A673 (cell line): ENCODE data around the gene DNAJC6. TPM values are rescaled to one million over a fixed set of nuclear protein-coding genes. Genes with fewer than 3 reads are reported as not detected.

Experiments
- BruUV-seq: library from RNA; stranded (reverse); fragments of 400-500 nt; replicated peaks from 2 replicates; lab custom pipeline; 2021; lab: Mats Ljungman, UMichigan
- CTCF ChIA-PET: fragments of 300-600 bp; sonication (Branson Sonifier 250); formaldehyde crosslinking; loops from one replicate; lab custom pipeline; 2022; ENCODE audit warnings: antibody characterized with exemption; lab: Charles Lee
- POLR2A ChIA-PET: fragments of 300-600 bp; sonication (Branson Sonifier 250); formaldehyde crosslinking; loops from one replicate; lab custom pipeline; 2022; ENCODE audit warnings: antibody characterized with exemption; ENCODE audit not compliant: low non-redundant PET; lab: Charles Lee
- DNase-seq: peaks from one replicate; pipeline ENCODE4 v3.0.0-alpha.2; 2015; ENCODE audit warnings: low spot score
- H3K27ac ChIP-seq: fragments of 200-600 bp; sonication (generic); 2 replicates; pipeline ENCODE4 v1.5.1; 2016; ENCODE audit warnings: mixed run types, low read depth, mild to moderate bottlenecking, mixed read lengths, antibody characterized with exemption, low read length; ENCODE audit not compliant: poor library complexity, severe bottlenecking
- H3K27me3 ChIP-seq: fragments of 200-600 bp; sonication (generic); replicated peaks from 2 replicates; pipeline ENCODE4 v1.6.1; 2017; ENCODE audit warnings: mixed run types, low read depth, mild to moderate bottlenecking, mixed read lengths, antibody characterized with exemption, low read length; ENCODE audit not compliant: insufficient read depth, poor library complexity
- H3K36me3 ChIP-seq: fragments of 200-600 bp; sonication (generic); 2 replicates; pipeline ENCODE4 v1.6.1; 2016; ENCODE audit warnings: mixed run types, mild to moderate bottlenecking, mixed read lengths, antibody characterized with exemption, low read length; ENCODE audit not compliant: insufficient read depth, poor library complexity, severe bottlenecking
- H3K4me1 ChIP-seq: fragments of 200-600 bp; sonication (generic); 2 replicates; pipeline ENCODE4 v1.6.1; 2017; ENCODE audit warnings: mixed run types, mild to moderate bottlenecking, mixed read lengths, antibody characterized with exemption, low read length; ENCODE audit not compliant: insufficient read depth, poor library complexity, severe bottlenecking
- H3K4me3 ChIP-seq: fragments of 200-600 bp; sonication (generic); 2 replicates; pipeline ENCODE4 v1.5.1; 2016; ENCODE audit warnings: low read depth, mixed run types, mild to moderate bottlenecking, mixed read lengths, low read length; ENCODE audit not compliant: poor library complexity, severe bottlenecking
- H3K9me3 ChIP-seq: fragments of 200-600 bp; sonication (generic); 2 replicates; pipeline ENCODE4 v1.6.1; 2016; ENCODE audit warnings: mixed run types, low read depth, mild to moderate bottlenecking, mixed read lengths, antibody characterized with exemption, low read length; ENCODE audit not compliant: poor library complexity, severe bottlenecking
- EZH2 ChIP-seq: fragments of 200-600 bp; sonication (generic); IDR thresholded peaks from 2 replicates; pipeline ENCODE4 v1.6.1; 2017; ENCODE audit warnings: borderline replicate concordance, low read depth, mild to moderate bottlenecking, mixed read lengths, antibody characterized with exemption, low read length; ENCODE audit not compliant: poor library complexity, severe bottlenecking
- intact Hi-C: fragments of 100-400 bp; cut with micrococcal nuclease; formaldehyde crosslinking; loops from one replicate; pipeline ENCODE4 v1.10.0; 2022; ENCODE audit not compliant: unreplicated experiment
- total RNA-seq: library from RNA; stranded (reverse); gene quantifications from 2 replicates; pipeline ENCODE4 v1.2.3, GENCODE V29; 2021
- TF ChIP-seq, protein P1 (sequence below): fragments of 300-800, 200-600 bp; sonication (generic); conservative IDR thresholded peaks from 2 replicates; pipeline ENCODE4 v1.5.1; 2017; ENCODE audit warnings: low read depth, mild to moderate bottlenecking, antibody characterized with exemption, low read length, moderate library complexity, mixed read lengths

DNAJC6 gene
- total RNA-seq, 1 experiment from 2014 or later, result 1.1 TPM

DNA sequence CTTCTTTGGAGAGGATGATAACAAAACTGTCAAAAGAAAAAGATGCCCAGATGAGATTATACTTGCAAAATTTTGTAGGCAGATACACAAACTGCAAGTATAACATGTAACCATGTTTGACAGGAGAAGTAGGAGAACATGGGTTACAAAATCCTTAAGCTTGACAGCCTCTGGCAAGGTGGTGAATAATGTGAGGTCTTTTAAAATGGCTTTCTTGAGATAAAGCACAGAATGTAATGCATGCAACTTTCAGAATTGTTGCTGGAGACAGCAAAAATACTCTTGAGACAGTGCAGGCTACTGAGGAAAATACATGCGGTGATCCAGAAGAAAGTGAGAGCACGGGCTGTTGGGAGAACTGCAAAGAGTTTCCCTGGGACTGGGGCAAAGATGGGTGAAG, 24.7 kb downstream of the DNAJC6 start:
- CTCF ChIA-PET, result no interaction called here
- POLR2A ChIA-PET, result no interaction called here
- no TSS peak for BruUV-seq

DNA sequence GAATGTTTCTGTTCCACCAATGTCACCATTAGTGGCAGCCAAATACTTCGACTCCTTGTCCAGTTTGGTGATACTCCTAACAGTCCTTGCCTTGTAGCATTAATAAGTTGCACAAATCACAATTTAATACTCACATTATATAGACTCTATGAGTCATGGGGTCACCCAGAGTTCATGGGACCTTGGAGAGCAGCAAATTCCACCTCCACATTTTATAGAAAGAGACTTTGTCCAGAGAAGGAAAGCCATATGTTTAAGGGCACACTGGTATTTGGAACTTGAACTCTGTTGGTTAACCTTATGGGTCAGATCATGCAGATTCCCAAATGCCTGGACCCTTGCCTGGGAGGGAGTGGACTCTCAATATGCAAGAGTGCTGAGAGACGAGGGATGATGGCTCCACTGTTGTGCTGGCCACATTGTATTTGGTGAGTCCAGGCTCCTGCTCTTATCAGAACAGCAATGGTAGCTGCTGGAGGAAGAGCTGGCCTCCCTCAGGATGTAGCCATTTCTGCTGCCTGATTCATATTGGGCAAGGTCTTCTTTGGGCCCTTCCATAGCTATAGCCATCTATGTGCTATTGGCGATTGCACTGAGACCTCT, 30.6 kb downstream of the DNAJC6 start:
- no peaks in the 10 kb centered on the region for H3K36me3 ChIP-seq
- ChIA-PET POLR2A (no interaction called here), CTCF (no interaction called here)
- H3K27me3 ChIP-seq, result no peaks in the 10 kb centered on the region
- no peaks in the 10 kb centered on the region for H3K9me3 ChIP-seq
- no peak overlapping the region for H3K27ac ChIP-seq
- intact Hi-C loops, result no loop called here
- no TSS peak for BruUV-seq
- TF ChIP-seq EZH2, result no peak
- TF ChIP-seq, protein P1, sequence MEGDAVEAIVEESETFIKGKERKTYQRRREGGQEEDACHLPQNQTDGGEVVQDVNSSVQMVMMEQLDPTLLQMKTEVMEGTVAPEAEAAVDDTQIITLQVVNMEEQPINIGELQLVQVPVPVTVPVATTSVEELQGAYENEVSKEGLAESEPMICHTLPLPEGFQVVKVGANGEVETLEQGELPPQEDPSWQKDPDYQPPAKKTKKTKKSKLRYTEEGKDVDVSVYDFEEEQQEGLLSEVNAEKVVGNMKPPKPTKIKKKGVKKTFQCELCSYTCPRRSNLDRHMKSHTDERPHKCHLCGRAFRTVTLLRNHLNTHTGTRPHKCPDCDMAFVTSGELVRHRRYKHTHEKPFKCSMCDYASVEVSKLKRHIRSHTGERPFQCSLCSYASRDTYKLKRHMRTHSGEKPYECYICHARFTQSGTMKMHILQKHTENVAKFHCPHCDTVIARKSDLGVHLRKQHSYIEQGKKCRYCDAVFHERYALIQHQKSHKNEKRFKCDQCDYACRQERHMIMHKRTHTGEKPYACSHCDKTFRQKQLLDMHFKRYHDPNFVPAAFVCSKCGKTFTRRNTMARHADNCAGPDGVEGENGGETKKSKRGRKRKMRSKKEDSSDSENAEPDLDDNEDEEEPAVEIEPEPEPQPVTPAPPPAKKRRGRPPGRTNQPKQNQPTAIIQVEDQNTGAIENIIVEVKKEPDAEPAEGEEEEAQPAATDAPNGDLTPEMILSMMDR, result no peak
- DNase-seq, result no peak
- H3K4me3 ChIP-seq, result no peak overlapping the region
- H3K4me1 ChIP-seq, result no peaks in the 10 kb centered on the region

More for the DNA sequence above, 24.7 kb downstream of the DNAJC6 start:
- no peaks in the 10 kb centered on the region for H3K9me3 ChIP-seq
- no peak for TF ChIP-seq EZH2
- TF ChIP-seq, protein P1, result no peak
- H3K4me3 ChIP-seq, result no peak overlapping the region
- no peak overlapping the region for H3K27ac ChIP-seq
- no peaks in the 10 kb centered on the region for H3K36me3 ChIP-seq
- DNase-seq, result no peak
- intact Hi-C loops, result no loop called here
- H3K4me1 ChIP-seq, result no peaks in the 10 kb centered on the region
- peaks cover 13% of the 10 kb centered on the region for H3K27me3 ChIP-seq

DNA sequence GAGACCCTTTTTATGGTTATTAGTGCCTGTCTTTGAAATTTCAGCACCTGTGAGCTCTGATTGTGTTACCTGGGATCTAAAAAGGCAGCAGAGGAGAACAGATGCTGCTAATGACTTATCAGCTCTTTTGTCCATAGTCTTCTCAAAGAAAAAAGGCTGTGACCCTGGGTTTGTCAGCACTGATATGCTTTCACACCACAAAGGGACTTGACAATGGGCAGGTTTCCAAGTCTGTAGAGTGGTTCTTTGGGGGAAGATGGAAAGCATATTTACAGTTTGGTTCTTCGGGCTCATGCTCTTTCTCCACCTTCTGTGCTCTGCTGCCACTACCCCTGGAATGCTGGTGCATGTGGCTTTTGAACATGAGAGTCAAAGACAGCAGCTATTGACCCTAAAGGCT, 32.0 kb downstream of the DNAJC6 start:
- TF ChIP-seq EZH2, result no peak
- TF ChIP-seq, protein P1, result no peak
- no peak for DNase-seq
- no peaks in the 10 kb centered on the region for H3K27me3 ChIP-seq
- no peaks in the 10 kb centered on the region for H3K4me1 ChIP-seq
- no peaks in the 10 kb centered on the region for H3K36me3 ChIP-seq
- no peaks in the 10 kb centered on the region for H3K9me3 ChIP-seq
- intact Hi-C loops, result no loop called here
- ChIA-PET POLR2A (no interaction called here), CTCF (no interaction called here)
- H3K27ac ChIP-seq, result no peak overlapping the region
- no peak overlapping the region for H3K4me3 ChIP-seq
- BruUV-seq, result no TSS peak
